ENCODE results near the gene ATG4C.

GRCh38 chr1:62774006-62774405, 9.9 kb upstream of the ATG4C start:
- no peak for TF ChIP-seq CTCF (conservative IDR thresholded peaks at IDR 0.05; ENCODE audit: low read length)
- no peak for TF ChIP-seq EZH2phosphoT487 (IDR thresholded peaks at IDR 0.05; ENCODE audit: borderline replicate concordance)

Data from Loucy (cell line).